Limb (tissue), 2 donors: ENCODE measurements around the gene PXT1.

ENCODE experiments used
- DNase-seq, 2 donors: peaks; one replicate each; pipeline ENCODE4 v3.0.0-alpha.2; 2016; ENCODE audit errors: extremely low spot score in 2 of 2

PXT1 gene

DNA sequence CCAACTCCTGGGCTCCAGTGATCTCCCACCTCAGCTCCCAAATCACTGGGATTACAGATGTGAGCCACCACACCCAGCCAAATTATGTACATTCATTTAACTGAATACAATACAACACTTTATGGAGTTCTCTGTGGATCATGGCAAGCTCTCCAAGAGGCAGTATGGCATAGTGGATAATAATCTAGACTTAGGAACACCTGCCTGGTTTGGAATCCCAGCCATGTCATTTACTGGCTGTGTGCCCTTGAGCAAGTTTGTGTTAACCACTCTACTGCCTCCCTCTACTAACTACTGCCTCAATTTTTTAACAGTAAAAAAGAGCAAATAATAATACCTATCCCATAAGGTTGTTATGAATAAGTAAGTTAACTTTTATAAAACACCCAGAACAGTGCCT lies 53.3 kb downstream of the PXT1 start:
- DNase-seq = no peak

DNA sequence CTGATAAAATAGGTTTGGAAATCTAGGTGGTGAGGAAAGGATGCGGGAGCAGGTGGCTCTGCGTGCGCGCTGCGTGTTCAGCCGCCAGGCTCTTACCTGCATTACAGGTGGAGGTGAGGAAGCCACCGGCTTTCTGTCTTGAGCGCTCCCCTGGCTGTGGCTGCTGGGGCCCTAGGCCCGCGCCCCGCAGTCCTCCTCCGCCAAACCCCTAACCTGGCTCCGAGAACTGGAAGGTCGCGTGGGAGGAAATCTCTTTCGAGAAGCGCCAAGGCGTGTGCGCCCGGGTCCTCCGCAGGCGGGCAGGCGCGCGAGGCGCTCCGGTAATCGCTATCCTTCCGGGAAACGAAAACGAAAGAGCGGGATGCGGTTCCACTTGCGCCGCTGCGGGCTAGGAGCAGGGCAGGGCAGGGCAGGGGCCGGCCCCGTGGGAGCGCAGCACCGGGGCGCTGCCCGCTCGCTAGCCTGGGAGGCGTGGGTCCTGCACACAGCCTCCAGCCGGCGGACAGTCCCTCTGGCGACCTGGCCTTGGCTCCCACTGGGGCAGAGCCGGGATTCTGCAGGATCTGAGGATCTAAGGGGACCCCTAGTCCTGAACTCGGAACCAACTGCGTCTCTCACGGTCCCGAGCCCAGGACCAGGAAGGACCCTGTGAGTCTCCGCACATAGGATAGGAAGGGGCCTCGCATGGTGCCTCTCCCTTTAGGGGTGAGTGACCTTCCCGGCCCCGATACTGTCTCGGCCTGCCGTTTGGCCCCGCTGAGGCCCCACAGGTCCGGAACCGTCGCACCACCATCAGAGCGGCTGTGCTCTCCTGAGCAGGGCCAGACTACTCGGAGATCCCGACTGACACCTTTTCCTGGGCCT lies 55.0 kb downstream of the PXT1 start, which contains the start of gene ETV7:
Gene ETV7 (minus strand): TSS at position 230 of the 864 bp plus-strand sequence. CDS start 128 bp downstream, at position 102.
- DNase-seq = peak in 1 of 2 donors; percentile 39

DNA sequence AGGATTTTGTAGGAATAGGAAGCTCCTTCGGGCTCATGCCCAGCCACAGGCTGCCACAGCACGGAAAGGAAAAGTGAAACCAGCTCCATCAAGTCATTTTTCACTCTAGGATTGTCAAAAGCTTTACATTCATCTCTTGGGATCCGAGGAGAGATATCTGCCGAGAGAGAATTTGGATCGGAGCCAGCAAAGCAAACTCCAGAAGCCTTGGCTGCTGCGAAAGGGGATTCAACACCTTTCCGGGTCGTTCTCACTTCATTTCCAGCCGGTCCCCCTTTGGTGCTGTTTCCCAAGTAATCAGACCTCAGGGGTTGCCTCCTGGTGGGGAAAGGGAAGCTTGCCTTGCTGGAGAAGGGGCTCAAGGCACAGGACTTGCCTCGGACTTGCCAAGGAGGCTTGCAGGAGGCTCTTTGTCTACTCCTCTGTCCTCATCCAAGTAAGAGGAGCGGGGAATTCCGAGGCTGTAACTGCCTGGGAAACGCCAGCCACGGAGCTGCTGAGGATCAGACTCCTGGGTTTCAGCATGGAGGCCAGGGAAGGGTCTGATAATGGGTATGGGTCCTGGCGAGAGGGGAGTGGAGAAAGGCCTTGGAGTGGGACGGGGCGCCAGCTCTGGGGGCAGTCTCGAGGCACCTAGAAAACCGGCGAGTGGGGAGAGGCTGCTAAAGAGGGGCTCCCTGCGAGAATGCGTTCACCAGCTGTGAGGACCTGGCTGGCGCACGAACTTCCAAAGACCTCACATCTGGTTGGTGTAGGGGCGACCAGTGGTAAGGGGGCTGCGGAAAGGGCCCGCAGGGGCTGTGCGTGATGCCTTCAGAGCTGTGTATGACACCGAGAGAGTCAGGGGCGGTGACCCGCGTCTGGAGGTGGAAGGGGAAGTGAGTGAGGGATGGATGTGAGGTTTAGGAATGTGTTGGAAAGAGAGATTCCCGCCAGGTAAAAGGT lies 55.9 kb downstream of the PXT1 start:
- peak in 1 of 2 donors; percentile 58 for DNase-seq

DNA sequence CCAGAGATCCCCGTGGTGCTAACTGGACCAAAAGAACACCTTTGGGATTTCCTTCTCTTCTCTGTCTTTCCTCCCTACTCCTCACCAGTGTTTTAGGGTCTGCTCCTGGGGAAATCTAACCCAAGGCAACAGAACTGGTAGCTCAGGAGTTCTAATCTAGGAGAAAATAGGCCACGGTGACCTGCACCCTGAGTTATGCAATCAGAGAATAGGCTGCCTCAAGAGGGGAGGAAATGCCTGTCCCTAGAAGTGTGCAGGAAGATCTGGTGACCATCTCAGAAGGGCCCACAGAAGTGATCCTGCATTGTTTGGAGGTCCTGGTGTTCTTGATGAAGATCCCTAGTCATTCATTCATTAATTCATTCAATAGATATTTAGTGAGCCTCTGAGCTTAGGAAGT lies 58.6 kb downstream of the PXT1 start:
- DNase-seq = no peak

DNA sequence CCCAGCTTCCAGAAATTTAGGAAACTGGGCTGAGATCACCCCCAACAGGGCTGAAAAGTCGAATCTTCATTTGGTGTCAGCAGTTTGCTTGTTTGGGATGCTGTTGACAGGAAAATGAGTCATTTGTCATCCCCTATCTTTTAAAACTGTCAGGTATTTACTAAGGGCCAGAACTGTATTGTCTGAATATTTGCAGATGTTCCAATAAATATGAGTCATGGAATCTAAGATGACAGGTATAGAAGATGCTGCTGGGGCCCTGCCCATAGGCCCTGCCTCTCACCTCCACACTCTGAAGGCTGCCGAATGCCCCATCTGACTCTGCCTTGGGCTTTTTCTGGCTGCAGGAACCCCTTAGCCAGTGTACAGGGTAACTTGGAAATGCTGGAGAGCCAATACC lies 59.0 kb downstream of the PXT1 start:
- no peak for DNase-seq

DNA sequence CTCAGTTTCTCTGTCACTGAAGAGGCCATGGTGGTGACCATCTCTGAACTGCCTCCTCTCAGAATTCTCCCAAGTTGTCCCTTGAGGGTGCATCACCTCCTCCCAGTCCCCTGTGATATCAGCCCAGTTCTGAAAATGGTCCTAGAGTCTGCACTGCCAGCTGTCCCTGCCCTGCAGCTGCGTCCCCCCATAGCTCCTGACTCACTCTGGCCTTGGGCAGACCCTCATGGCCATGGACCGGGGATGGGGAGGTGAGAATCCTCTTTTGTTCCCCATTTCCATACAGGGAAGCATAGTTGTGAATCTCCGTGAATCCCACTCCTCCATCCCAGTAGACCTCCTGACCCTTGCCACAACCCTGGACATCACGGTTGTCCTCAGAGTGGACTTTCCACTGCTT lies 59.7 kb downstream of the PXT1 start:
- no peak for DNase-seq

DNA sequence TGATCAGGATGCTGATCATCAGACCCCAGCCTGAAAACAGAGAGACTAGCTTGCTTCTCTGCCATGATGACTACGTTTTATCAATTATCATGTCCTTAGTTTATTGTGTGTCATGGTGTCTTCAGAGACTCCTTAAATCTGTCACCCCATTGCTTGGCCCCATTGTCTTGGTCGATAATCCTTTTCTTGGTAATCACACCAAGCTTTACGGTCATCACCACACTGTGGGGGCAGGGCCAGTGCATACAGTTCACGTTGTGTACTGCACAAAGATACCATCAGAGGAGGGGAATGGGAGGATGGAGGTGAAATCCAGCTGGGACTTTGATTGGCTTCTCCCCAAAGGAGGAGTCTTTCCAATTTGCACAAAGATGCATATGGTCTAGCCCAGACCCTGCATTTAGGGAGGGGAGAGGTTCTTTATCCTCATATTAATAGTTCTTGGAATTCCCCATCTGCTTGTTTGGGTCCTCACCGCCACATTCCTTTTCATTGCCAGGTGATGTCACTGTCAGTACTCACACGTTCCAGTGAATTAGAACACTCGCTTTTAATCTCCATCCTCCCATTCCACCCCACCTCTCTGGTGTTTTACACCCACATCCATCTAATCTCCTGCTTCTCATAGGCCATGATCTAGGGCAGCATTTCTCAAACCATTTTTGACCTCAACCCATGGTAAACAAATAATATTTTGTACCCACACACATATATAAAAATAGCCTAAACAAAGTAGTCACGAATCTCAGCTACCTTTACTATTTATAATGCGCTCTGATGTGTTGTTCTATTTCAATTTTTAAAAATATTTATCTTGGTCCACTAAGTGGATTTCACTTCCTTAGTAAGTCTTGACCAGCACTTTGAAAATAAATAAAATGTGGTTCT lies 60.9 kb downstream of the PXT1 start:
- DNase-seq = no peak

DNA sequence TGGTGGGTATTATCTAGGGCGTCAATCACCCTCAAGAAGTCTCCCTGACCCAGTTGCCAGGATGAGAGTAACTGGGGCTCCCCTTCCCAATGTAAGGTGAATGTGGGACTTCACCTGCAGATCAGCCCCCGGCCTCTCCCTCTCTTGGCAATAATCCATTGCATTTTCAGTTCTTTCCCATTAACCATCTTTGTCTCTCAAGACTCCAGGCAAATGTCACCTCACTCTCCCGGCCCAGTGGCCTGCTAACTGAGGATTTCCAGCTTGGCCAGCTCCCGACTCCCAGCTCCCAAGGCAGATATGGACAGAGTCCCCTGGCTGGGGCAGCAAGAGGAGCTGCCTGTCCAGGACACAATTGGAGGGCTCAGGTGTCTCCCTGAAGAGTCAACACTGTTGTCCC lies 62.5 kb downstream of the PXT1 start:
- DNase-seq = no peak

DNA sequence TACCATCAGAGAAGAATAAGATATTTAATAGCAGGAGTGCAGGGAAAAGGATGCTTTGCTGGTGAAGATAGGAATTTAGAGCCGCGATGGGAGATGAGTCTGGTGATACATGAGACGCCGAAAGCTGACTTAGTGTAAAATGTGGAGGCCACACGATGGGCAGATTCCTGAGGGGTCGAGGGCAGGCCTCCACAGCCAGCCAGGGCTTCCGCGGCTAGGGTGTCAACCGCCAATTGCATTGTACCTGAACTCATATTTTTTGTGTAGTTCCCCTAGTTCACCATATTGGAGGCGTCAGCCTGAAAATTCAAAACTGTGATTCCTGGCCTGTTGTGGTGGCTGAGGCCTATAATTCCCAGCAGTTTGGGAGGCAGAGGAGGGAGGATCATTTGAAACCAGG lies 63.7 kb downstream of the PXT1 start:
- no peak for DNase-seq

DNA sequence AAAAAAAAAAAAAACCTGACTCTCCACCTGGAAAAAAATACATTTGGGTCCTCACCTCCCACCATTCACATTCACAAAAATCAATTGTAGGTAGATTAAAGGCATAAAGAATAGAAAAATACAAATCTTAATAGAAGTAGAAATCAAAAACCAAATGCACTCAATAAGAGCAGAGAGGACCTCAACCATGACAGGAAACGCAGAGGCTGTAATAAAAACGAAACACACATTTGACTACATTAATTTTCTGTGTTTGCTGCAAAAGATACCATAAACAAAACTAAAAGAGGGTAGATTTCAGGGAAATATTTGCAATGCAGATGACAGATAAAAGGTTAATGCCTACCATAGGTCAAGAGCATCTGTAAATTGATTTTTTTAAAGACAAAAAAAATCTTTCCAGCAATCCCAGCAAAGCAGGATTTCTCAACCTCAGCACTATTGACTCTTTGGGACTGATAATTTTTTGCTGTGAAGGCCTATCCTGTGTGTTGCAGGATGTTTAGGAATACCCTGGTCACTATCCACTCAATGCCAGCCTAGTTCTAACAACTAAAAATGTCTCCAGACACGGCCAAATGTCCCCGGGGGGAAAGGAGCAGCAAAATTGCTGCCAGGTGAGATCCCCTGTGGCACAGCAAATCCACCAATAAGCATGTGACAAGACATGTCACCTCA lies 64.3 kb downstream of the PXT1 start:
- no peak for DNase-seq

DNA sequence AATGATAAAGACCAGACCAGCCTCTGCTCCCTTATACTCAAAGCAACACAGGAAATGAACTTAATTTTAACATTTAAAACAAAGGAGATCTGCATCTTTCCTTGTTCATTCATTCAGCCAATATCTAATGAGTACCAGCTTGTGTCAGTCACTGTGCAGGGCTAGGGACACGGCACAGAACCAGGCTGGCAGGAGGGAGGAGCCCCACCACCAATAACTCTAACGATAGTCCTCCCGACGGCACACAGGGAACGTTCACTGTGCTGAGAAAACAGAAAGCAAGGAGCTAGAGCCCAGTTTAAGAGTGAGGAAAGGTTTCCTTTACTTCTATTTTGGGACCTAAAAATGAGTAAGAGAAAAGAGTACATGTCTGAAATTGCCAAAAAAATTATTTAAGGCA lies 65.1 kb downstream of the PXT1 start:
- no peak for DNase-seq

DNA sequence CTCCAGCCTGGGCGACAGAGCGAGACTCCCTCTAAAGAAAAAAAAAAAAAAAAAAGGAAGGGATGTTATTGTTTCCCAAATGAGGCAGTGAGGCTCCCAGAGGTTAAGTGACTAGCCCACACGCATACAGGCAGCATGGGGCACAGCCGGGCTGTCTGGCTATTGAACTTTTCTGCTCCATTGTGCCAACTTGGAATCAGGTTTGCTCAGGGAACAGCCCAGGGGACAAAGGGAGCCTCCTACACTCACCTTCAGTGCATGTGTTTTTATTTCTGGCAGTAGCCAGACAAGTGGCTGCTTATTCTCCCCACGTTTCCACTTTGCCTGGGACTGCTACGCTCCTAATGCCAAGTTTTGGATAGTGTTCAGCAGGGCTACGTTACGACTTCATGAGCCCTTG lies 65.9 kb downstream of the PXT1 start:
- no peak for DNase-seq

DNA sequence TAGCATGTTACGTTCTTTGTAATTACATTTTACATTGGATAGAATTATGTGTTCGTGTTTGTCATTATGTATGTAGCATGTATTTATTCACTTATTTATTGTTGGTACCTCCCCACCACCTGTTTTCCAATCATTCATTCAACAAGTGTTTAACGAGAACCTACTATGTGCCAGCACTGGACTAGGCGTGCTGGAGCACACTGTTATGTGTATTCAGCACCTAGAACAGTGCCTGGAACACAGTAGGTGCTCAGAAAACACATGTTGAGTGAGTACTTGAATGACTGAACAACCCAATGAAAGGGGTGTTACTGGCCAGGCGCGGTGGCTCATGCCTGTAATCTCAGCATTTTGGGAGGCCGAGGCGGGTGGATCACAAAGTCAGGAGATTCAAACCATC lies 66.5 kb downstream of the PXT1 start:
- no peak for DNase-seq

DNA sequence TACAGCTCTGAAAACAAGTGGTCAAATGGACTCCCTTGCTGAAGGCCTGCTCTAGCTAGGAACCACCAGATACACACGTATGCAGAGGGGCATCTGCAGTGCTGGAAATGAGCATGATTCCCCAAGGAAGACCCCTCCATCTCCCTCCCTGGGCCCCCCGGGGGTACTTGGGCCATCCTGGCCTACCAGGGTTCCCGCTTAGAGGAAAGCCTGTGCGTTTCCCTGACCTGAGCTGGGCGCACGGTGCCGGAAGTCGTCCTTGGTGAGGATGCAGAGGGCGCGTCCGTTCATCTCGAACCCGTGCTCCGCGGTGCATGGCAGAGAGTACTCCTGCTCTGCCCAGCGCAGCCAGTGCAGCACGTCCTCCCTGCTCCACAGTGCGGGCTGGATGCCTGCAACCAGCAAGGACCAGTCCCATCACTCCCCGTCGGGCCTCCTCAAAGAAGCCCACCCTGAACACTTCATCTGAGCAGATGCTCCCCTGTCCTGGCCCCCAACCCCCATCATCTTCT lies 67.0 kb downstream of the PXT1 start:
- no peak for DNase-seq

DNA sequence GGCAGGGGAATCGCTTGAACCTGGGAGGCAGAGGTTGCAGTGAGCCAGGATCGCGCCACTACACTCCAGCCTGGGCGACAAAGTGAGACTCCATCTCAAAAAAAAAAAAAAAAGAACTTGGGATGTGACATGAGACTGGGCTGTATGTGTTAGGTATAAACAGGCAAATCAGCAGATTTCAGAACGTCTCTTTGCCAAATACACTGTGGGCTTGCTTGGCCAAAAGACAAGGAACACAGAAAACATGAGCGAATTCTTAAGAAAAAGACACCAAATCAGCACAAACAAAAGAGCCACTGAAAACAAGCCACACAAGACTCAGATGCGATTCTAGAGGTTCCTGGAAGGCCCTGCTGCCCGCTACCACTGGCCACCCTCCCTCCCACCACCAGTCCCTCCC lies 67.7 kb downstream of the PXT1 start:
- DNase-seq = no peak

DNA sequence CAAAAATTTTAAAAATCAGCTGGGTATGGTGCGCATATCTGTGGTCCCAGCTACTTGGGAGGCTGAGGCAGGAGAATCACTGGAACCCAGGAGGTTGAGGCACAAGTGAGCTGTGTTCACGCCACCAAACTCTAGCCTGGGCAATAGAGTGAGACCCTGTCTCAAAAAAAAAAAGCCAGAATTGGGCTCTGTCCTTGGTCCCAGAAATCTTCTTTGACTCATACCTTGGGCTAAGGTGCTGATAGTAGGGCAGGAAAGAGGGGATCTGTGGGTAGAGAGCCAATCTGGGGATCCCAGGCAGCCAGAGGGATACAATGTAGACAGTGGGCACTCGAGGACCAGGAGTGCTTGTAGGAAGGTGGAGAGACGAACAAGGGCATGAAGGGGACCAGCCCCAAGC lies 68.5 kb downstream of the PXT1 start:
- no peak for DNase-seq

DNA sequence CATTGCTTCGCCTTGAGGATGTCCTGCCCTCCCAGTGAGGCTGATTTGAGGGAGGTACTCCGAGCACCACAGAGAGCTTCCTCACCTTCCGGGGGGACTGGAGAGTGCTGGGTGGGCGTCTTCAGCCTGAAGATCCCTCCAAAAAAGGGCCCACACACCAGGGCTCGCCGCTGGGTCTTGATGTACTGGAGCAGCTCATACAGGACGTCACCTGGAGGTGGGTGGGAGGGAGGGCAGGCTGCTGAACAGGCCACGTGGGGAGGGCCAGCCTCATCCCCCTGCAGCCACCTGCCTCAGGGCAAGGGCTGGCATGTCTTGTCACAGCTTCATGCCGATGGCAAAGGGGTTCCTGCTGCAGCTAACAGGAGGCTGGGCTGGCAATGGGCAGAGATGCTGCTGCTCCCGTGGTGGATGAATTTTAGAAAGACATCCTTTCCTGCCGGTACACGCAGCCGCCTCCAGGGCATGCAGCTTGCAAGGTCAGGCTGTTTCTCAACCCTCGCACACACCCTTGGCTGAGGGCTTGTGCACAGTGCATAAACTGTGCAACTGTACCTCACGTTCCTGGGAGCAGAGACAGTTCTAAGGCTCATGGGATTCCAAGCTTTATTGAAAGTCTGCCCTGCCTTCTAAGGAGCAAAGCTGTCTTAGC lies 69.2 kb downstream of the PXT1 start:
- no peak for DNase-seq

DNA sequence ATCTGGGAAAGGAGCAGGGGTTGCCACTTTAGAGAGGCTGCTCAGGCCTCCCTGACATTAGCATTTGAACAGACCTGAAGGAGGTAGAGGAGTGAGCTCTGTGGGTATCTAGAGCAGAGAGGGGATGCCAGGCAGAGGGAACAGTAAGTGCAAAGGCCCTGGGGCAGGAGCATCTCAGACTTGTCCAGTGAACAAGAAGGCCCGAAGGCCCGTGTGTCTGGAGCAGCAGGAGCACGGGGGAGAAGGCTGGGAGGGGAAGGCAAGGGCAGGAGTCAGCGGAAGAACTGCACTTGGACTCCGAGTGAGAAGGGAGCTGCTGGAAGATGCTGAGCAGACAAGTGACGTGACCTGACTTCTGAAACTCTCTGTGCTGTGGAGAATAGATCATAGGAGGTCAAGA lies 70.6 kb downstream of the PXT1 start:
- no peak for DNase-seq

DNA sequence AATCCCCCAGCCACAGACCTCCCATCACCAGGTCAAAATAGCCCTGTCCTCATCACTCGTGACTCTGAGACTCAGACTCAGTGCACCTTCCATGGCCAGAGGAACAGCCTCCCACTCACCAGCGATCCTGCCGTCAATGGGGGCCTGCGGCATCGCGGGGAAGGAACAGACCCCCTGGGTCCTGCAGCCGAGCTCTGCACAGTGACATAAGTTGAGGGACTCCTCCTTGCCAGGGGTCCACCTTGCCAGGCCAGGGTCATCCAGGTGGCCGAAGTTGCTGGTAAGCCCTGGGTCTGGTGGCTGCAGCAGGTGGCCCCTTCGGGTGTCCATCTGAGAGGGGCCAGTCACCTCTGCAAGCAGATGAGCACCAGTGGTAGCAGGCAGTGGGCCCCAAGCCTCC lies 71.4 kb downstream of the PXT1 start:
- no peak for DNase-seq

DNA sequence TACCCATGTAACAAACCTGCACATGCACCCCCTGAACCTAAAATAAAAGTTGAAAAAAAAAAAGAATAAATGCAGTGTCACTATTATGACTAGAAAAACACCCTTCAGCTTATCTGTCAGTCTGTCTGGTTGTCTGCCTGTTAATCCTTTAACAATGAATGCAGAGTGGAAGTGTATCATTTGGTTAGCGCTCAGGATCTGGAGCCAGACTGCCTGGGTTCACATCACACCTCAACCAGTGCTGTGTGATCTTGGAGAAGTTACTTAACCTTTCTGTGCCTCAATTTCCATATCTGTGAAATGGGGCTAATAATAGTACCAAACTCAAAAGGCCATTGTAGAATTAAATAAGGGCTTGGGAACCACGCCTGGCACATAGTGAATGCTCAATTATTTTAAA lies 72.0 kb downstream of the PXT1 start:
- DNase-seq = no peak
